ENCODE data around the gene SPOCK1. TPM values are rescaled to one million over a fixed set of nuclear protein-coding genes. Genes with fewer than 3 reads are reported as not detected.

SPOCK1 gene
- total and polyA plus RNA-seq, 2 of the 13 experiments (the other 11 are each of a cell fraction or from before 2014, with no cell fraction given) = 0.18 to 0.29 TPM

GRCh38 chr5:137254119-137255090 lies 244.7 kb downstream of the SPOCK1 start:
- H3K9ac ChIP-seq (ENCODE audit: insufficient read depth, low read depth, low read length) = no peak overlapping the region
- WGBS (ENCODE audit: low lambda C conversion rate) = 49% methylated on average over 8 of the region's 9 CpGs
- CTCF ChIA-PET (ENCODE audit: low intra/inter-chr PET ratio, low total read pairs) = no interaction called here
- H4K20me1 ChIP-seq (ENCODE audit: insufficient read depth, low read length) = no peaks in the 10 kb centered on the region
- ATAC-seq (no peak), DNase-seq (ENCODE audit: low spot score) (no peak), FAIRE-seq (no peak)
- H3K4me1 ChIP-seq (ENCODE audit: insufficient read depth, low read length) = no peaks in the 10 kb centered on the region
- POLR2A ChIA-PET = no interaction called here
- H3K36me3 ChIP-seq (replicated peaks in 1 of 2; ENCODE audit: control insufficient read depth in 1 of 2, insufficient read depth in 2 of 2, low read length in 2 of 2) = no peaks in the 10 kb centered on the region
- no peak overlapping the region for H2AFZ ChIP-seq (ENCODE audit: low read length)
- H3K79me2 ChIP-seq (ENCODE audit: insufficient read depth, low read length) = no peaks in the 10 kb centered on the region
- in situ Hi-C loops (cut with HindIII; ENCODE audit: extremely low pct_ligation_motif_present, low pct_unique_long_range_greater_than_20kb) (no loop called here), intact Hi-C loops (cut with micrococcal nuclease; ENCODE audit: unreplicated experiment) (no loop called here)
- H3K9me3 ChIP-seq (ENCODE audit: low read length) = no peaks in the 10 kb centered on the region
- H3K27ac ChIP-seq (ENCODE audit: extremely low read length, insufficient read depth, low read length) = no peak overlapping the region
- BruUV-seq (replicated peaks) = no TSS peak
- H3K27me3 ChIP-seq (ENCODE audit: control insufficient read depth in 1 of 2, insufficient read depth in 2 of 2, low read length in 2 of 2) = no peaks in the 10 kb centered on the region; a peak in 2 of 5 replicates
- no peak overlapping the region for H3K4me2 ChIP-seq (ENCODE audit: low read depth, low read length)
- H3K4me3 ChIP-seq (replicated peaks in 1 of 3; ENCODE audit: insufficient read depth in 1 of 3, low read depth in 2 of 3, low read length in 3 of 3) = no peak overlapping the region
- TF ChIP-seq ZNF564 (CRISPR knock-in tag; IDR thresholded peaks at IDR 0.05) (no peak), ZNF432 (CRISPR knock-in tag; IDR thresholded peaks at IDR 0.05; ENCODE audit: borderline replicate concordance) (no peak), ZNF101 (CRISPR knock-in tag; IDR thresholded peaks at IDR 0.05; ENCODE audit: borderline replicate concordance, low read depth) (no peak), ISX (CRISPR knock-in tag; conservative IDR thresholded peaks at IDR 0.05) (no peak), RAD21 (CRISPR knock-in tag; IDR thresholded peaks at IDR 0.05) (no peak), CCDC6 (CRISPR knock-in tag; IDR thresholded peaks at IDR 0.05) (no peak), MTF1 (CRISPR knock-in tag; IDR thresholded peaks at IDR 0.05) (no peak), NCOA1 (CRISPR knock-in tag; IDR thresholded peaks at IDR 0.05) (no peak)
- TF ChIP-seq, protein P1, sequence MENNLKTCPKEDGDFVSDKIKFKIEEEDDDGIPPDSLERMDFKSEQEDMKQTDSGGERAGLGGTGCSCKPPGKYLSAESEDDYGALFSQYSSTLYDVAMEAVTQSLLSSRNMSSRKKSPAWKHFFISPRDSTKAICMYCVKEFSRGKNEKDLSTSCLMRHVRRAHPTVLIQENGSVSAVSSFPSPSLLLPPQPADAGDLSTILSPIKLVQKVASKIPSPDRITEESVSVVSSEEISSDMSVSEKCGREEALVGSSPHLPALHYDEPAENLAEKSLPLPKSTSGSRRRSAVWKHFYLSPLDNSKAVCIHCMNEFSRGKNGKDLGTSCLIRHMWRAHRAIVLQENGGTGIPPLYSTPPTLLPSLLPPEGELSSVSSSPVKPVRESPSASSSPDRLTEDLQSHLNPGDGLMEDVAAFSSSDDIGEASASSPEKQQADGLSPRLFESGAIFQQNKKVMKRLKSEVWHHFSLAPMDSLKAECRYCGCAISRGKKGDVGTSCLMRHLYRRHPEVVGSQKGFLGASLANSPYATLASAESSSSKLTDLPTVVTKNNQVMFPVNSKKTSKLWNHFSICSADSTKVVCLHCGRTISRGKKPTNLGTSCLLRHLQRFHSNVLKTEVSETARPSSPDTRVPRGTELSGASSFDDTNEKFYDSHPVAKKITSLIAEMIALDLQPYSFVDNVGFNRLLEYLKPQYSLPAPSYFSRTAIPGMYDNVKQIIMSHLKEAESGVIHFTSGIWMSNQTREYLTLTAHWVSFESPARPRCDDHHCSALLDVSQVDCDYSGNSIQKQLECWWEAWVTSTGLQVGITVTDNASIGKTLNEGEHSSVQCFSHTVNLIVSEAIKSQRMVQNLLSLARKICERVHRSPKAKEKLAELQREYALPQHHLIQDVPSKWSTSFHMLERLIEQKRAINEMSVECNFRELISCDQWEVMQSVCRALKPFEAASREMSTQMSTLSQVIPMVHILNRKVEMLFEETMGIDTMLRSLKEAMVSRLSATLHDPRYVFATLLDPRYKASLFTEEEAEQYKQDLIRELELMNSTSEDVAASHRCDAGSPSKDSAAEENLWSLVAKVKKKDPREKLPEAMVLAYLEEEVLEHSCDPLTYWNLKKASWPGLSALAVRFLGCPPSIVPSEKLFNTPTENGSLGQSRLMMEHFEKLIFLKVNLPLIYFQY (CRISPR knock-in tag; IDR thresholded peaks at IDR 0.05; ENCODE audit: borderline replicate concordance) = no peak
- TF ChIP-seq, protein P2, sequence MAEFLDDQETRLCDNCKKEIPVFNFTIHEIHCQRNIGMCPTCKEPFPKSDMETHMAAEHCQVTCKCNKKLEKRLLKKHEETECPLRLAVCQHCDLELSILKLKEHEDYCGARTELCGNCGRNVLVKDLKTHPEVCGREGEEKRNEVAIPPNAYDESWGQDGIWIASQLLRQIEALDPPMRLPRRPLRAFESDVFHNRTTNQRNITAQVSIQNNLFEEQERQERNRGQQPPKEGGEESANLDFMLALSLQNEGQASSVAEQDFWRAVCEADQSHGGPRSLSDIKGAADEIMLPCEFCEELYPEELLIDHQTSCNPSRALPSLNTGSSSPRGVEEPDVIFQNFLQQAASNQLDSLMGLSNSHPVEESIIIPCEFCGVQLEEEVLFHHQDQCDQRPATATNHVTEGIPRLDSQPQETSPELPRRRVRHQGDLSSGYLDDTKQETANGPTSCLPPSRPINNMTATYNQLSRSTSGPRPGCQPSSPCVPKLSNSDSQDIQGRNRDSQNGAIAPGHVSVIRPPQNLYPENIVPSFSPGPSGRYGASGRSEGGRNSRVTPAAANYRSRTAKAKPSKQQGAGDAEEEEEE (CRISPR knock-in tag; IDR thresholded peaks at IDR 0.05; ENCODE audit: borderline replicate concordance) = no peak
